HCT116 (cell line): ENCODE measurements around the gene CPNE5. TPM values are rescaled to one million over a fixed set of nuclear protein-coding genes. Genes with fewer than 3 reads are reported as not detected.
"Not testable (repeated sequence)": the region's sequence is repeated elsewhere in the genome, so short reads cannot be mapped to it uniquely, and the experiment has no call there.

Experiments
- ATAC-seq: fragments of 200-7000 bp; cut with Tn5 transposase; 2 replicates; pipeline ENCODE4 v1.9.1; 2020; ENCODE audit warnings: mild to moderate bottlenecking, moderate library complexity
- BruUV-seq: library from RNA; stranded (reverse); fragments of 400-500 nt; replicated peaks from 2 replicates; lab custom pipeline; 2021; lab: Mats Ljungman, UMichigan
- CTCF ChIA-PET: fragments of 300-600 bp; sonication (Branson Sonifier 250); formaldehyde crosslinking; loops from one replicate; lab custom pipeline; 2021; ENCODE audit warnings: antibody characterized with exemption; lab: Charles Lee
- POLR2A ChIA-PET: fragments of 300-600, 350-600 bp; sonication (Branson Sonifier 250); formaldehyde crosslinking; loops from one replicate; lab custom pipeline; 2021; ENCODE audit warnings: antibody characterized with exemption; lab: Charles Lee
- RAD21 ChIA-PET, 2 experiments: fragments of 300-600 bp; sonication (Branson Sonifier 250); formaldehyde crosslinking; loops; one replicate each; lab custom pipeline; 2023; ENCODE audit warnings: low total read pairs in 2 of 2; ENCODE audit not compliant: uncharacterized antibody in 2 of 2, unreplicated experiment in 2 of 2, low non-redundant PET in 1 of 2; lab: Charles Lee
- DNase-seq: peaks from one replicate; pipeline ENCODE4 v3.0.0-alpha.2; 2010; ENCODE audit warnings: low read depth, low spot score
- H2AFZ ChIP-seq: fragments of 200-600 bp; shearing (Covaris generic), sonication (generic); 2 replicates; pipeline ENCODE4 v1.6.1; 2017; ENCODE audit warnings: low read depth, mixed run types, mixed read lengths, antibody characterized with exemption, low read length; ENCODE audit not compliant: poor library complexity, severe bottlenecking
- H3K27ac ChIP-seq: 2 replicates; pipeline ENCODE4 v1.5.1; 2012; ENCODE audit warnings: low read depth, low read length
- H3K27me3 ChIP-seq: fragments of 200-600 bp; sonication (generic); 2 replicates; pipeline ENCODE4 v1.6.1; 2016; ENCODE audit warnings: mixed run types, low read length, mixed read lengths; ENCODE audit not compliant: insufficient read depth
- H3K36me3 ChIP-seq, 2 experiments: fragments of 200-500 bp in 1 of 2; fragments of 200-600 bp in 1 of 2; sonication (Bioruptor generic) in 1 of 2; sonication (generic) in 1 of 2; 2 replicates each; pipeline versions ENCODE4 v1.5.1 to v1.6.1; 2014 to 2016; ENCODE audit warnings: low read length in 2 of 2, inconsistent platforms in 1 of 2, mixed read lengths in 1 of 2, mixed run types in 1 of 2; ENCODE audit not compliant: insufficient read depth in 2 of 2, control insufficient read depth in 1 of 2
- H3K4me1 ChIP-seq, 2 experiments: fragments of 200-600 bp in 1 of 2; sonication (generic) in 1 of 2; 2 replicates each; pipeline versions ENCODE4 v1.5.1 to v1.6.1; 2012 to 2017; ENCODE audit warnings: low read length in 2 of 2, inconsistent platforms in 1 of 2, mild to moderate bottlenecking in 1 of 2, mixed read lengths in 1 of 2, mixed run types in 1 of 2, moderate library complexity in 1 of 2; ENCODE audit not compliant: insufficient read depth in 2 of 2, control insufficient read depth in 1 of 2
- H3K4me2 ChIP-seq: fragments of 200-600 bp; sonication (generic); 2 replicates; pipeline ENCODE4 v1.6.1; 2017; ENCODE audit warnings: mixed run types, low read length, mixed read lengths
- H3K4me3 ChIP-seq, 2 experiments: fragments of 200-600 bp in 1 of 2; sonication (generic) in 1 of 2; replicated peaks in 1 of 2; 2 replicates each; pipeline ENCODE4 v1.5.1; 2011 to 2016; ENCODE audit warnings: low read length in 2 of 2, control low read depth in 1 of 2, low read depth in 1 of 2, mild to moderate bottlenecking in 1 of 2, mixed read lengths in 1 of 2, mixed run types in 1 of 2
- H3K79me2 ChIP-seq: fragments of 200-600 bp; sonication (generic); 2 replicates; pipeline ENCODE4 v1.6.1; 2017; ENCODE audit warnings: mild to moderate bottlenecking, mixed run types, low read length, moderate library complexity, mixed read lengths; ENCODE audit not compliant: insufficient read depth
- H3K9ac ChIP-seq: fragments of 200-600 bp; sonication (generic); 2 replicates; pipeline ENCODE4 v1.6.1; 2016; ENCODE audit warnings: low read length, mixed read lengths
- H3K9me2 ChIP-seq: fragments of 200-600 bp; sonication (generic), shearing (Covaris generic); 2 replicates; pipeline ENCODE4 v1.6.1; 2017; ENCODE audit warnings: mixed run types, mild to moderate bottlenecking, moderate library complexity; ENCODE audit not compliant: insufficient read depth
- H3K9me3 ChIP-seq, 2 experiments: fragments of 200-500 bp in 1 of 2; fragments of 200-600 bp in 1 of 2; sonication (Bioruptor generic) in 1 of 2; sonication (generic) in 1 of 2; 2 replicates each; pipeline ENCODE4 v1.6.1; 2014 to 2017; ENCODE audit warnings: low read length in 2 of 2, mixed read lengths in 2 of 2, inconsistent platforms in 1 of 2, low read depth in 1 of 2, mild to moderate bottlenecking in 1 of 2, mixed run types in 1 of 2, moderate library complexity in 1 of 2; ENCODE audit not compliant: control insufficient read depth in 1 of 2, insufficient read depth in 1 of 2
- H4K20me1 ChIP-seq: fragments of 200-600 bp; sonication (generic), shearing (Covaris generic); 2 replicates; pipeline ENCODE4 v1.6.1; 2017; ENCODE audit warnings: mixed run types, mild to moderate bottlenecking, moderate library complexity; ENCODE audit not compliant: insufficient read depth
- CEBPB ChIP-seq: IDR thresholded peaks from 2 replicates; pipeline ENCODE4 v1.6.1; 2012; ENCODE audit warnings: low read depth
- ELF1 ChIP-seq: IDR thresholded peaks from 2 replicates; pipeline ENCODE4 v1.6.1; 2012; ENCODE audit warnings: low read depth, borderline replicate concordance
- EZH2phosphoT487 ChIP-seq: fragments of 200-600 bp; IDR thresholded peaks from 2 replicates; pipeline ENCODE4 v1.6.1; 2018; ENCODE audit warnings: antibody characterized with exemption, borderline replicate concordance
- FOSL1 ChIP-seq: IDR thresholded peaks from 2 replicates; pipeline ENCODE4 v1.6.1; 2012; ENCODE audit warnings: low read depth
- POLR2A ChIP-seq: IDR thresholded peaks from 2 replicates; pipeline ENCODE4 v1.7.0; 2011; ENCODE audit warnings: borderline replicate concordance; ENCODE audit not compliant: insufficient read depth, insufficient read length; ENCODE audit errors: extremely low read depth
- POLR2AphosphoS5 ChIP-seq: IDR thresholded peaks from 2 replicates; pipeline ENCODE4 v1.6.1; 2011; ENCODE audit warnings: mild to moderate bottlenecking, low read depth, low read length, moderate library complexity
- SP1 ChIP-seq: IDR thresholded peaks from 2 replicates; pipeline ENCODE4 v1.6.1; 2012; ENCODE audit warnings: low read depth
- SRF ChIP-seq: IDR thresholded peaks from 2 replicates; pipeline ENCODE4 v1.6.1; 2012; ENCODE audit warnings: low read depth
- TCF7L2 ChIP-seq: IDR thresholded peaks from 2 replicates; pipeline ENCODE4 v1.7.0; 2011; ENCODE audit warnings: borderline replicate concordance, inconsistent platforms; ENCODE audit not compliant: insufficient read depth, insufficient read length; ENCODE audit errors: extremely low read depth
- intact Hi-C: fragments of 100-400 bp; cut with micrococcal nuclease; formaldehyde crosslinking; loops from 2 replicates; pipeline ENCODE4 v1.10.0; 2022
- total RNA-seq: library from RNA; stranded (reverse); gene quantifications from one replicate; pipeline ENCODE4 v1.2.1, GENCODE V29; 2021; ENCODE audit not compliant: unreplicated experiment
- TF ChIP-seq, protein P1 (sequence below): IDR thresholded peaks from 2 replicates; pipeline ENCODE4 v1.6.1; 2012
- TF ChIP-seq, protein P2 (sequence below): IDR thresholded peaks from 2 replicates; pipeline ENCODE4 v1.6.1; 2012
- TF ChIP-seq, protein P3 (sequence below), 3 experiments: fragments of 200-600 bp in 1 of 3; sonication (generic) in 1 of 3; IDR thresholded peaks in 2 of 3; conservative IDR thresholded peaks in 1 of 3; 2 replicates each; pipeline ENCODE4 v1.5.1; 2012 to 2017; ENCODE audit warnings: low read depth in 2 of 3, low read length in 2 of 3, antibody characterized with exemption in 1 of 3, borderline replicate concordance in 1 of 3, control low read depth in 1 of 3, mild to moderate bottlenecking in 1 of 3, mixed read lengths in 1 of 3, mixed run types in 1 of 3, moderate library complexity in 1 of 3; ENCODE audit not compliant: insufficient read depth in 1 of 3

Gene CPNE5
- total RNA-seq, 1 experiment from 2014 or later = not detected

DNA sequence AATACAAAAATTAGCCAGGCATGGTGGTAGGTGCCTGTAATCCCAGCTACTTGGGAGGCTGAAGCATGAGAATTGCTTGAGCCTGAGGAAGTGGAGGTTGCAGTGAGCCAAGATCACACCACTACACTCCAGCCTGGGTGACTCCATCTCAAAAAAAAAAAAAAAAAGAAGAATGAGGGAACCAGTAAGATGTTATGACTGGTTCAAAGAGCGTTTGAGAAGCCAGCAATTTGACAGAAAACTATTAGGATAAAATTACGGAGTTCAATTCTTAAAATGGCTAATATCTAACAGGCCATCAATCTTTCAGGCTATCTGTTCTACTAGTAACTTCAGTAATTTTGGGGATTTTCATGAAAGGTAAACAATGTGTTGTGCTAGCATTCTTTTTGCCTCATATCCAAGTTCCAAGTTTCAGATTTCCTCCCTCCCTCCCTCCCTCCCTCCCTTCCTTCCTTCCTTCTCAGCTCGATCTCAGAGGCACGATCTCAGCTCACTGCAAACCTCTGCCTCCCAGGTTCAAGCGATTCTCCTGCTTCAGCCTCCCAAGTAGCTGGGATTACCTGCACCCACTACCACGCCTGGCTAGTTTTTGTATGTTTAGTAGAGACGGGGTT is 134.2 kb downstream of the CPNE5 start:
- H3K9ac ChIP-seq, H3K9me3 ChIP-seq, H3K4me2 ChIP-seq, H3K4me1 ChIP-seq, H4K20me1 ChIP-seq, H3K9me2 ChIP-seq, H3K4me3 ChIP-seq, H2AFZ ChIP-seq, H3K36me3 ChIP-seq, RAD21 ChIA-PET, BruUV-seq, H3K27ac ChIP-seq, intact Hi-C loops, ATAC-seq, H3K79me2 ChIP-seq, DNase-seq, H3K27me3 ChIP-seq: not testable (repeated sequence)
- ChIA-PET POLR2A (interaction anchor here (0.7 kb wide), 1 partner anchor 16 kb away, joined by 4 read pairs; no protein-coding TSS in a partner anchor), CTCF (interaction anchor here (0.6 kb wide), 1 partner anchor 70 kb away, joined by 4 read pairs; no protein-coding TSS in a partner anchor)

DNA sequence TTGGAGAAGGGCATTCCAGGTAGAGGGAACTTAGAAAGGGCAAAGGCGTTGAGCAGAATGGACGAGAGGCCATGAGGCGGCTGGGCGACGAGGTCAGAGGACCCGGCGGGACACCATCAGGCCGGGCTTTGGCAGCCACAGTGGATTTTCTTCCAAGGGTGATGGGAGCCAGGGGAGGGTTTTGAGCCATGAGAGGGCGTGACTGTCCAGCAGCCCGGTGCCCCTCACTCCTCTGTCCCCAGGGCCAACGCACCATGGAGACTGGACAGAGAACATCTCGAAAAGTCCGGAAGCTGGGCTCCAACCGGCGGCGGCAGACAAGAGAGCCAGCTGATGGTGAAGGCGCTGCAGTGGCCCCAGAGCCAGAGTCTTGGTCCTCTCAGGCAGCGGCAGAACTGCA is 135.3 kb downstream of the CPNE5 start:
- H3K4me1 ChIP-seq = peaks cover 0 to 8% of the 10 kb centered on the region in 2 experiments; a peak in 2 of 4 replicates
- BruUV-seq = no TSS peak
- no peaks in the 10 kb centered on the region for H3K9me2 ChIP-seq
- H3K27me3 ChIP-seq = no peaks in the 10 kb centered on the region
- DNase-seq = no peak
- CTCF ChIA-PET = no interaction called here
- no peak overlapping the region for H3K4me2 ChIP-seq
- H3K79me2 ChIP-seq = no peaks in the 10 kb centered on the region
- H3K9ac ChIP-seq = no peak overlapping the region
- H3K4me3 ChIP-seq = no peak overlapping the region
- H3K36me3 ChIP-seq = no peaks in the 10 kb centered on the region
- no peak for TF ChIP-seq FOSL1
- no peak for TF ChIP-seq SP1
- TF ChIP-seq, protein P1, sequence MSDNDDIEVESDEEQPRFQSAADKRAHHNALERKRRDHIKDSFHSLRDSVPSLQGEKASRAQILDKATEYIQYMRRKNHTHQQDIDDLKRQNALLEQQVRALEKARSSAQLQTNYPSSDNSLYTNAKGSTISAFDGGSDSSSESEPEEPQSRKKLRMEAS = no peak
- TF ChIP-seq, protein P2, sequence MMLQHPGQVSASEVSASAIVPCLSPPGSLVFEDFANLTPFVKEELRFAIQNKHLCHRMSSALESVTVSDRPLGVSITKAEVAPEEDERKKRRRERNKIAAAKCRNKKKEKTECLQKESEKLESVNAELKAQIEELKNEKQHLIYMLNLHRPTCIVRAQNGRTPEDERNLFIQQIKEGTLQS = no peak
- TF ChIP-seq TCF7L2 = no peak
- no peak for TF ChIP-seq POLR2AphosphoS5
- no peak for TF ChIP-seq SRF
- TF ChIP-seq ELF1 = no peak
- no peak for TF ChIP-seq CEBPB
- TF ChIP-seq, protein P3, sequence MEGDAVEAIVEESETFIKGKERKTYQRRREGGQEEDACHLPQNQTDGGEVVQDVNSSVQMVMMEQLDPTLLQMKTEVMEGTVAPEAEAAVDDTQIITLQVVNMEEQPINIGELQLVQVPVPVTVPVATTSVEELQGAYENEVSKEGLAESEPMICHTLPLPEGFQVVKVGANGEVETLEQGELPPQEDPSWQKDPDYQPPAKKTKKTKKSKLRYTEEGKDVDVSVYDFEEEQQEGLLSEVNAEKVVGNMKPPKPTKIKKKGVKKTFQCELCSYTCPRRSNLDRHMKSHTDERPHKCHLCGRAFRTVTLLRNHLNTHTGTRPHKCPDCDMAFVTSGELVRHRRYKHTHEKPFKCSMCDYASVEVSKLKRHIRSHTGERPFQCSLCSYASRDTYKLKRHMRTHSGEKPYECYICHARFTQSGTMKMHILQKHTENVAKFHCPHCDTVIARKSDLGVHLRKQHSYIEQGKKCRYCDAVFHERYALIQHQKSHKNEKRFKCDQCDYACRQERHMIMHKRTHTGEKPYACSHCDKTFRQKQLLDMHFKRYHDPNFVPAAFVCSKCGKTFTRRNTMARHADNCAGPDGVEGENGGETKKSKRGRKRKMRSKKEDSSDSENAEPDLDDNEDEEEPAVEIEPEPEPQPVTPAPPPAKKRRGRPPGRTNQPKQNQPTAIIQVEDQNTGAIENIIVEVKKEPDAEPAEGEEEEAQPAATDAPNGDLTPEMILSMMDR (IDR thresholded peaks at IDR 0.05 in 2 of 3, conservative IDR thresholded peaks at IDR 0.05 in 1 of 3; ENCODE audit: borderline replicate concordance in 1 of 3, insufficient read depth in 1 of 3, low read depth in 2 of 3, low read length in 2 of 3) = no peak
- TF ChIP-seq EZH2phosphoT487 = no peak
- no peak for TF ChIP-seq POLR2A
- no peaks in the 10 kb centered on the region for H3K9me3 ChIP-seq
- RAD21 ChIA-PET = no interaction called here
- POLR2A ChIA-PET = no interaction called here
- no peak for ATAC-seq
- intact Hi-C loops = no loop called here
- H4K20me1 ChIP-seq = no peaks in the 10 kb centered on the region
- no peak overlapping the region for H3K27ac ChIP-seq
- no peak overlapping the region for H2AFZ ChIP-seq
